ENCODE measurements around the gene UPF3B. TPM values are rescaled to one million over a fixed set of nuclear protein-coding genes. Genes with fewer than 3 reads are reported as not detected.
"Not testable (repeated sequence)": the region's sequence is repeated elsewhere in the genome, so short reads cannot be mapped to it uniquely, and the experiment has no call there.

The UPF3B gene
- total and polyA plus RNA-seq, 7 donors: 6.5 to 13.2 (median 10.7) TPM

DNA sequence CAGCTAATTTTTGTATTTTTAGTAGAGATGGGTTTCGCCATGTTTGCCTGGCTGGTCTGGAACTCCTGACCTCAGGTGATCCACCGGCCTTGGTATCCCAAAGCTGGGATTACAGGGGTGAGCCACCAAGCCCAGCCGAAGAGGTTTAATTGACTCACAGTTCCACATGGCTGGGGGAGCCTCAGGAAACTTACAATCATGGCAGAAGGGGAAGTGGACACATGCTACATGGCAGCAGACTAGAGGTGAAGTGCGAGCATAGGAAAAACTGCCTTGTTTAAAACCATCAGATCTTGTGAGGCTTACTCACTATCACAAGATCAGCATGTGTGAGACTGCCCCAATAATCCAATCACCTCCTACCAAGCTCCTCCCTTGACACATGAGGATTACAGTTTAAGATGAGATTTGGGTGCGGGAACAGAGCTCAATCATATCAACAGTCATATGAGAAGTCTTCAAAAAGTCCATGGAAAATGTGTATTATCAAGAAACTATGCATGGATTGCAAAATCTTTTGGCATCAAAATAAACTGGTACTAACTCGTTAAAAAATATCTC is 35.6 kb downstream of the UPF3B start:
- no peak for TF ChIP-seq POLR2AphosphoS5 (IDR thresholded peaks at IDR 0.05)
- no peak for TF ChIP-seq EP300 (IDR thresholded peaks at IDR 0.05)
- TF ChIP-seq, protein P1, sequence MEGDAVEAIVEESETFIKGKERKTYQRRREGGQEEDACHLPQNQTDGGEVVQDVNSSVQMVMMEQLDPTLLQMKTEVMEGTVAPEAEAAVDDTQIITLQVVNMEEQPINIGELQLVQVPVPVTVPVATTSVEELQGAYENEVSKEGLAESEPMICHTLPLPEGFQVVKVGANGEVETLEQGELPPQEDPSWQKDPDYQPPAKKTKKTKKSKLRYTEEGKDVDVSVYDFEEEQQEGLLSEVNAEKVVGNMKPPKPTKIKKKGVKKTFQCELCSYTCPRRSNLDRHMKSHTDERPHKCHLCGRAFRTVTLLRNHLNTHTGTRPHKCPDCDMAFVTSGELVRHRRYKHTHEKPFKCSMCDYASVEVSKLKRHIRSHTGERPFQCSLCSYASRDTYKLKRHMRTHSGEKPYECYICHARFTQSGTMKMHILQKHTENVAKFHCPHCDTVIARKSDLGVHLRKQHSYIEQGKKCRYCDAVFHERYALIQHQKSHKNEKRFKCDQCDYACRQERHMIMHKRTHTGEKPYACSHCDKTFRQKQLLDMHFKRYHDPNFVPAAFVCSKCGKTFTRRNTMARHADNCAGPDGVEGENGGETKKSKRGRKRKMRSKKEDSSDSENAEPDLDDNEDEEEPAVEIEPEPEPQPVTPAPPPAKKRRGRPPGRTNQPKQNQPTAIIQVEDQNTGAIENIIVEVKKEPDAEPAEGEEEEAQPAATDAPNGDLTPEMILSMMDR (IDR thresholded peaks at IDR 0.05): no peak
- no peak for TF ChIP-seq POLR2A (IDR thresholded peaks at IDR 0.05)
- intact Hi-C loops (cut with DNase I): no loop called here
- no peaks in the 10 kb centered on the region for H3K9me3 ChIP-seq
- 90 to 92% methylated on average over 6 of the region's 6 CpGs for WGBS, 2 donors
- no peak overlapping the region for H3K4me3 ChIP-seq
- no peaks in the 10 kb centered on the region for H3K27me3 ChIP-seq
- no peak for DNase-seq
- H3K4me1 ChIP-seq: no peaks in the 10 kb centered on the region
- H3K27ac ChIP-seq: no peak overlapping the region
- no peaks in the 10 kb centered on the region for H3K36me3 ChIP-seq

DNA sequence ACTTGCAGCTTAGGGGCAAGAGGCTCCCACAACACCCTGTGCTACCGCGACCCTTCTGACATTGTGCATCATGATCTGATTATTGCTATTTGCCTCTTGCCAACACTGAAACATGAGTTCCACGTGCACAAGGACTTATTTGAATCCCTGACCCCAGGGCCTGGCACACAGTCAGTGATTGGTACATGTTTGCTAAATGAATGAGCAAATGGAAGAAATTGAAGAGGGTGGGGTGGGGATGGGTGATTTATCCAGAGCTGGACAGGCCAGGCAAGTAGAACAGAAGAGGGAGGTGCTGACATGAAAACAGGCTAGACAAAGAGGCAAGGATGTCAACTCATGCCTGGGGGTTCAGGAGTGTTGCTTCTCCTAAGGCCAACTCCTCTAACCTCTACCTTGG is 36.5 kb downstream of the UPF3B start:
- TF ChIP-seq, protein P1 (IDR thresholded peaks at IDR 0.05): no peak
- no peak for TF ChIP-seq POLR2AphosphoS5 (IDR thresholded peaks at IDR 0.05)
- no peak for TF ChIP-seq EP300 (IDR thresholded peaks at IDR 0.05)
- no peak for TF ChIP-seq POLR2A (IDR thresholded peaks at IDR 0.05)
- DNase-seq: no peak
- Histone ChIP-seq H3K9me3 (no peaks in the 10 kb centered on the region), H3K4me1 (no peaks in the 10 kb centered on the region), H3K4me3 (no peak overlapping the region), H3K36me3 (no peaks in the 10 kb centered on the region), H3K27me3 (no peaks in the 10 kb centered on the region), H3K27ac (no peak overlapping the region)
- 88 to 92% methylated on average over 3 of the region's 3 CpGs for WGBS, 2 donors
- intact Hi-C loops (cut with DNase I): no loop called here

DNA sequence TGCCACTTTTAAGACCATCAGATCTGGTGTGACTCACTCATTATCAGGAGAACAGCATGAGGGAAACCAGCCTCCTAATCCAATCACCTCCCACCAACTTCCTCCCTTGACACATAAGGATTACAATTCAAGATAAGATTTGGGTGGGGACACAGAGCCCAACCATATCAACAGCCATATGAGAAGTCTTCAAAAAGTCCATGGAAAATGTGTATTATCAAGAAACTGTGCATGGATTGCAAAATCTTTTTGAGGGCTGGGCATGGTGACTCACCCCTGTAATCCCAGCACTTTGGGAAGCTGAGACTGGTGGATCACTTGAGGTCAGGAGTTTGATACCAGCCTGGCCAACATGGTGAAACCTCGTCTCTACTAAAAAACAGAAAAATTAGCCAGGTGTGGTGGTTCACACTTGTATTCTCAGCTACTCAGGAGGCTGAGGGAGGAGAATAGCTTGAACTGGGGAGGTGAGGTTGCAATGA is 43.5 kb downstream of the UPF3B start:
- WGBS, 2 donors: 94 to 97% methylated on average over 1 of the region's 1 CpG
- DNase-seq: no peak

DNA sequence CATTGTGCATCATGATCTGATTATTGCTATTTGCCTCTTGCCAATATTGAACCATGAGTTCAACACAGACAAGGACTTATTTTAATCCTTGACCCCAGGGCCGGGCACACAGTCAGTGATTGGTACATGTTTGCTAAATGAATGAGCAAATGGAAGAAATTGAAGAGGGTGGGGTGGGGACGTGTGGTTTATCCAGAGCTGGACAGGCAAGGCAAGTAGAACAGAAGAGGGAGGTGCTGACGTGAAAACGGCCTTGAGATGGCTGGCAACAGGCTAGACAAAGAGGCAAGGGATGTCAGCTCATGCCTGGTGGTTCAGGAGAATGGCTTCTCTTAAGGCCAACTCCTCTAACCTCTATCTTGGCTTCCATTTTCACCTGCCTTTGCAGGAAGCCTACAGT is 44.3 kb downstream of the UPF3B start:
- H3K4me1 ChIP-seq; DNase-seq; H3K4me3 ChIP-seq; H3K36me3 ChIP-seq; H3K27me3 ChIP-seq; H3K27ac ChIP-seq; H3K9me3 ChIP-seq; intact Hi-C loops (cut with DNase I): not testable (repeated sequence)
- WGBS, 2 donors: 82% methylated on average over 2 of the region's 4 CpGs; no CpG with 5 or more reads in 1 of the 2 donors

More for the DNA sequence above, 43.5 kb downstream of the UPF3B start:
- Histone ChIP-seq H3K27me3 (no peaks in the 10 kb centered on the region), H3K9me3 (no peaks in the 10 kb centered on the region), H3K27ac (no peak overlapping the region), H3K36me3 (no peaks in the 10 kb centered on the region), H3K4me3 (no peak overlapping the region), H3K4me1 (no peaks in the 10 kb centered on the region)
- intact Hi-C loops (cut with DNase I): no loop called here
- TF ChIP-seq, protein P1 (IDR thresholded peaks at IDR 0.05): no peak
- TF ChIP-seq EP300 (IDR thresholded peaks at IDR 0.05): no peak
- TF ChIP-seq POLR2AphosphoS5 (IDR thresholded peaks at IDR 0.05): no peak
- TF ChIP-seq POLR2A (IDR thresholded peaks at IDR 0.05): no peak

DNA sequence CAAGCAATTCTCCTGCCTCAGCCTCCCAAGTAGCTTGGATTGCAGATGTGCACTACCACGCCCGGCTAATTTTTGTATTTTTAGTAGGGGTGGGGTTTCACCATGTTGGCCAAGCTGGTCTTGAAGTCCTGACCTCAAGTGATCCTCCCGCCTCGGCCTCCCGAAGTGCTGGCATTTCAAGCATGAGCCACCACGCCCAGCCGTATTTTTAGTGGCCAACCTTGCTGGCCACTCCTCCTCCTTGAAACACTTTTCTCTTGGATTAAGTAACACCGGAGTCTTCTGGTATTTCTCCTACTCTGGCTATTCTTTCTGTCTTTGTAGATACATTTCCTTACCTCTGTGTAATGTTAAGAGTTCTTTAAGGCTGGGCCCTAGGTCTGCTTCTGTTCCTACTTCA is 50.2 kb downstream of the UPF3B start:
- intact Hi-C loops (cut with DNase I): no loop called here
- H3K4me1 ChIP-seq: no peaks in the 10 kb centered on the region
- TF ChIP-seq POLR2AphosphoS5 (IDR thresholded peaks at IDR 0.05) (no peak), EP300 (IDR thresholded peaks at IDR 0.05) (no peak)
- no peaks in the 10 kb centered on the region for H3K9me3 ChIP-seq
- DNase-seq: no peak
- H3K27ac ChIP-seq: no peak overlapping the region
- 93% methylated on average over 8 of the region's 8 CpGs for WGBS, 2 donors
- no peaks in the 10 kb centered on the region for H3K36me3 ChIP-seq
- H3K4me3 ChIP-seq: no peak overlapping the region
- H3K27me3 ChIP-seq: no peaks in the 10 kb centered on the region

Measured in sigmoid colon (tissue), 7 donors.